HL-60 (cell line): ENCODE data around the gene CNTNAP2.

Experiments used
- DNase-seq, 2 experiments: peaks; one replicate each; pipeline ENCODE4 v3.0.0-alpha.2; 2010 to 2020; ENCODE audit warnings: low read depth in 1 of 2, low spot score in 1 of 2
- H3K27ac ChIP-seq: fragments of 250-450 bp; sonication (Bioruptor Pico); replicated peaks from 2 replicates; pipeline ENCODE4 v1.5.1; 2020; ENCODE audit warnings: mild to moderate bottlenecking, moderate library complexity
- H3K27me3 ChIP-seq: fragments of 250-450 bp; sonication (Bioruptor Pico); 2 replicates; pipeline ENCODE4 v1.5.1; 2021; ENCODE audit warnings: mild to moderate bottlenecking, moderate library complexity; ENCODE audit not compliant: insufficient read depth, poor library complexity, severe bottlenecking
- H3K4me3 ChIP-seq: replicated peaks from 2 replicates; pipeline ENCODE4 v1.5.1; 2011; ENCODE audit warnings: mild to moderate bottlenecking, control low read depth, low read length; ENCODE audit not compliant: insufficient read depth
- CTCF ChIP-seq: IDR thresholded peaks from one replicate; pipeline ENCODE4 v1.5.1; 2011; ENCODE audit warnings: low read length, control low read depth, inconsistent platforms; ENCODE audit not compliant: insufficient read depth
- GABPA ChIP-seq: IDR thresholded peaks from 2 replicates; pipeline ENCODE4 v1.6.1; 2012; ENCODE audit warnings: low read depth
- POLR2AphosphoS5 ChIP-seq: IDR thresholded peaks from 2 replicates; pipeline ENCODE4 v1.6.1; 2012; ENCODE audit warnings: low read depth
- REST ChIP-seq: IDR thresholded peaks from 2 replicates; pipeline ENCODE4 v1.6.1; 2012; ENCODE audit warnings: low read depth; ENCODE audit not compliant: insufficient replicate concordance
- SPI1 ChIP-seq: IDR thresholded peaks from 2 replicates; pipeline ENCODE4 v1.6.1; 2012; ENCODE audit warnings: low read depth, mild to moderate bottlenecking, borderline replicate concordance

The CNTNAP2 gene

GRCh38 chr7:146249272-146249671, 132.7 kb downstream of the CNTNAP2 start:
- Histone ChIP-seq H3K4me3 (no peak overlapping the region), H3K27me3 (no peaks in the 10 kb centered on the region), H3K27ac (no peak overlapping the region)
- TF ChIP-seq GABPA: no peak
- no peak for TF ChIP-seq REST
- TF ChIP-seq CTCF: no peak
- TF ChIP-seq SPI1: no peak
- no peak for TF ChIP-seq POLR2AphosphoS5
- no peak for DNase-seq

- Histone ChIP-seq H3K27ac (no peak overlapping the region), H3K27me3 (no peaks in the 10 kb centered on the region), H3K4me3 (no peak overlapping the region)
- DNase-seq: no peak
- TF ChIP-seq POLR2AphosphoS5 (no peak), REST (no peak), GABPA (no peak), SPI1 (no peak), CTCF (no peak)
Observed at GRCh38 chr7:146255609-146256008, 139.0 kb downstream of the CNTNAP2 start.

GRCh38 chr7:146262527-146262926, 145.9 kb downstream of the CNTNAP2 start:
- Histone ChIP-seq H3K27ac (no peak overlapping the region), H3K4me3 (no peak overlapping the region), H3K27me3 (no peaks in the 10 kb centered on the region)
- no peak for DNase-seq
- TF ChIP-seq POLR2AphosphoS5 (no peak), REST (no peak), CTCF (no peak), GABPA (no peak), SPI1 (no peak)
